Subcutaneous abdominal adipose tissue (tissue), 5 donors: ENCODE results near the gene CNTN5.

Experiments used
- H3K27ac ChIP-seq: one replicate; pipeline ENCODE4 v1.7.0; 2013; ENCODE audit warnings: low read depth, mild to moderate bottlenecking, inconsistent platforms, low read length, moderate library complexity
- H3K27me3 ChIP-seq, 5 donors: one replicate each; pipeline ENCODE4 v1.7.0; 2013; ENCODE audit warnings: low read length in 5 of 5, inconsistent platforms in 1 of 5; ENCODE audit not compliant: control insufficient read depth in 5 of 5, insufficient read depth in 4 of 5
- H3K36me3 ChIP-seq, 5 donors: one replicate each; pipeline ENCODE4 v1.7.0; 2013; ENCODE audit warnings: low read length in 5 of 5; ENCODE audit not compliant: control insufficient read depth in 5 of 5, insufficient read depth in 5 of 5
- H3K4me1 ChIP-seq, 5 donors: one replicate each; pipeline ENCODE4 v1.7.0; 2013; ENCODE audit warnings: low read length in 5 of 5, mild to moderate bottlenecking in 3 of 5, moderate library complexity in 1 of 5; ENCODE audit not compliant: control insufficient read depth in 5 of 5, insufficient read depth in 5 of 5
- H3K4me3 ChIP-seq, 5 donors: one replicate each; pipeline ENCODE4 v1.7.0; 2013; ENCODE audit warnings: low read length in 5 of 5, low read depth in 1 of 5
- H3K9ac ChIP-seq, 5 donors: one replicate each; pipeline ENCODE4 v1.7.0; 2013; ENCODE audit warnings: low read length in 5 of 5, mild to moderate bottlenecking in 4 of 5, moderate library complexity in 3 of 5
- H3K9me3 ChIP-seq, 5 donors: one replicate each; pipeline ENCODE4 v1.7.0; 2013; ENCODE audit warnings: low read length in 5 of 5; ENCODE audit not compliant: control insufficient read depth in 5 of 5
- donor health status: healthy.
- donor health status: healthy.
- donor health status: healthy.
- donor health status: healthy.
- donor health status: healthy.

Gene CNTN5

DNA sequence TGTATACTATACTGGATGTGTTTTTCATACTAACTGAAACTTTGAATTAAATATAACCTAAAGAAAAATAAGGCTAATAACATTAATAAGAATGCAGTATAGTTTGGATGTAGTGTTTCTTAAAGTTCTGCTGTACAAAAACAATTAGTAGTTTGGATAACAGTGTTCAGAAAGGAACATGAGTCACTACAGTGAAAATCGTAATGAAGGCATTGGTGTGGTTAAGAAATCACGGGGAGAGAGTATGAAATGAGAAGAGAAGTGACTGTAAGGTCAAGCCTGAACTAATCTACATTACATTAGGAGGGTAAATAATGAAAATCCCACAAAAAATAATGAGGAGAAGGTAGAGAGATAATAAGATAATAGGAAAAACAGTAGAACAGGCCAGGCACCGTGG lies 939.8 kb downstream of the CNTN5 start:
- Histone ChIP-seq H3K36me3 (no peaks in the 10 kb centered on the region), H3K27me3 (no peaks in the 10 kb centered on the region), H3K9me3 (peaks cover 0 to 3% (median 0%) of the 10 kb centered on the region in 5 donors), H3K4me1 (no peaks in the 10 kb centered on the region), H3K4me3 (no peak overlapping the region), H3K27ac (no peak overlapping the region), H3K9ac (no peak overlapping the region)

DNA sequence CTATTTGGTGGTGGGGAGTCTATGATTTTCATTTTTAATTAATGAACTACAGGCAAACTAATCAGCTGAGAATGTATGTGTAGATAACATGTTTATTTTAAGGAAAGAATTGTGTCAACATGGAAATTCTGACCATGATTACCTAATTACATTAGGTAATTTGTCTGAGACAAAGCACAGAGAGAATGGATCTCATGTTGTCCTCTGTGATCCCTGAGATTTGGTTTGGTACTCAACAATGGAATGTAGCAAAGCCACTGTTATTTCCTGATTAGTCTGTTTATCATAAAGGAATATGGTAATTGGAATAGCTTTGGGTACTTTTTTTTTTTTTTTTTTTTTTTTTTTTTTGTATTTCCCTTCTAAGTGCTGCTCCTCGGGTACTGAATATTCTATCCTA lies 947.6 kb downstream of the CNTN5 start:
- Histone ChIP-seq H3K27me3 (no peaks in the 10 kb centered on the region), H3K27ac (no peak overlapping the region), H3K36me3 (no peaks in the 10 kb centered on the region), H3K4me3 (no peak overlapping the region), H3K4me1 (no peaks in the 10 kb centered on the region), H3K9ac (no peak overlapping the region), H3K9me3 (peaks cover 0 to 2% (median 0%) of the 10 kb centered on the region in 5 donors)

DNA sequence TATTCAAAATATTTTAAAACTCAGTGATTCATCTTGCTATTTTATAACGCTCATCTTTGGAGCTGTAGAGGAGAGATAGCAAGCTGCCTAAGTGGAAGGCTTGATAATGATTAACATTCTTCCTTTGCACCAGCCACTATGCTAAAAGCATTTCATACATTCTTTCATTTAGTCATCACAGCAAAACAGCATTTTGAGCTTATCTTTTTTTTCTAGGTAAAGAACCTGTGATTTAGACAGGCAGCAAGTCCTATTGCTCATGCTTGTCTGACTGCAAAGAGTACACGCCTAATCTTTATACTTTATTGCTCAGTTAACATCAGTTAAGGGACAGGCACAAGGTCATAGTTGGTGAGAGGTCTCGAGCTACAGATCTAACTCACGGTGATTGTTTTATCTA lies 953.2 kb downstream of the CNTN5 start:
- Histone ChIP-seq H3K4me3 (no peak overlapping the region), H3K9me3 (peaks cover 0 to 11% (median 7%) of the 10 kb centered on the region in 5 donors), H3K4me1 (no peaks in the 10 kb centered on the region), H3K27me3 (no peaks in the 10 kb centered on the region), H3K36me3 (no peaks in the 10 kb centered on the region), H3K9ac (no peak overlapping the region), H3K27ac (no peak overlapping the region)

DNA sequence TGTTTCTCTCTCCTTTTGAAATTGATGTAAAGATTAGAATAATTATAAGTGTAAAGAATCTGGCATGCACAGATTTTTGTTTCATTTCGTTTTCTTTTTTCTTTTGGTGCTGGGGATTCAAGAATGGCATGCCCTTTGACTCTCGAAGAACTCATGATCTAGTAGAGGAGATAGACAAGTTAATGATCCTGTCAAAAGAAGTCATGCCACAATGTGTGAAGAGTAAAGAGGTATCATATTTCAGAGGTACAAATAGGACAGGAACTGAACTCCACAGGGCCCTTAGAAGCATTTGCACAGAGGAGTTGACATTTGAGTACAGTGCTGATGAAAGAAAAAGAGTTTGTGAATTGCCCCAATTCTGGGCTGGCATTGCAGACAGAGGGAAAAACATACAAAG lies 958.3 kb downstream of the CNTN5 start:
- Histone ChIP-seq H3K27me3 (no peaks in the 10 kb centered on the region), H3K9me3 (peaks cover 0 to 11% (median 7%) of the 10 kb centered on the region in 5 donors), H3K4me3 (no peak overlapping the region), H3K27ac (no peak overlapping the region), H3K9ac (no peak overlapping the region), H3K36me3 (no peaks in the 10 kb centered on the region), H3K4me1 (no peaks in the 10 kb centered on the region)

DNA sequence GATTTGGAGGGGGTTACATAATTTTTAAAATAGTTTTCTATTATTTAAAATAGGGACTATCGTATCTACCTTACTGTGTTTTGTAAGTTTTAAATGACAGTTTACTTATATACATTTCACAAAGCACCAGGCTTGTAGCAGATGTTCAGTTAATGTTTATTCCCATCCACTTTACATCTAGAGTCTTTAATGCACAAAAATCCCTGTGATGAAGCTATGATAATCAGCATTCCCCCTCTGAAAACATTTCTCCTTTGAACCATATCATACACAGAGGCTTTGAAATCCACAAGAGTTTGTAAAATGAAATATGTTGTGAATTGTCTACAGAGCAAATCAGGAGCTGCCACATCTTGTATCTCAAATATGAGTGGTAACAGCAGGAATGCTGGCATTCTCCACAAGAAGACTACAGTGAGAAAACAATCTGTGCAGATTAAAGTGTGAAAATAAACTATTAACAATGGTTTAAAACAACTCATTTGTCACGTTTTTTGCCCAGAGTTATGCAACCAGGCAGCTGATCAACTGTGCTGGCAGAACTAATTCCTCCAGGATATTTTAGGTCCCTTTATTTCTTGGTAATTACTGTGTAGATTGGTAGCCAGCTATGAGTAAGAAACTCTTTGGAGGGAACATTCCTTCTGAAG lies 967.2 kb downstream of the CNTN5 start:
- no peak overlapping the region for H3K4me3 ChIP-seq
- no peaks in the 10 kb centered on the region for H3K9me3 ChIP-seq
- H3K27me3 ChIP-seq = no peaks in the 10 kb centered on the region
- no peak overlapping the region for H3K27ac ChIP-seq
- H3K36me3 ChIP-seq = no peaks in the 10 kb centered on the region
- H3K4me1 ChIP-seq = peaks cover 0 to 6% (median 0%) of the 10 kb centered on the region in 5 donors
- H3K9ac ChIP-seq = no peak overlapping the region

DNA sequence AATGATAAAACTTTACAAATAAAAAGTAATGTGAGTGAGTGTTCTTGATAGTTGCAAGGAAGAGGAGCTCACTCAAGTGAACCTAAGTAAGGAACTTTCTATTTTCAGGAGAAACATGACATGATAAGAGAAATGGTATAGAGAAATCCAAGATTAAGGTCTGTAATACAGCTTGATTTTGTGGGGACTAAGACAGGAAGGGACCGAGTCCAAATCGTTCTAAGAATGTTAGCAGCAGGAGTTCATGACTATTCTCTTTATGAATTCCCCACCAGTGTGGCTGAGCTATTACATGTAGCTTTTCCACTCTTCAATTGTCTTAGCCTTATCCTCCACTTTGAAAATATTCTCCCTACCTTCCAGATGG lies 967.7 kb downstream of the CNTN5 start:
- Histone ChIP-seq H3K36me3 (no peaks in the 10 kb centered on the region), H3K4me3 (no peak overlapping the region), H3K4me1 (peaks cover 0 to 6% (median 0%) of the 10 kb centered on the region in 5 donors), H3K27me3 (no peaks in the 10 kb centered on the region), H3K9ac (no peak overlapping the region), H3K9me3 (no peaks in the 10 kb centered on the region), H3K27ac (no peak overlapping the region)

DNA sequence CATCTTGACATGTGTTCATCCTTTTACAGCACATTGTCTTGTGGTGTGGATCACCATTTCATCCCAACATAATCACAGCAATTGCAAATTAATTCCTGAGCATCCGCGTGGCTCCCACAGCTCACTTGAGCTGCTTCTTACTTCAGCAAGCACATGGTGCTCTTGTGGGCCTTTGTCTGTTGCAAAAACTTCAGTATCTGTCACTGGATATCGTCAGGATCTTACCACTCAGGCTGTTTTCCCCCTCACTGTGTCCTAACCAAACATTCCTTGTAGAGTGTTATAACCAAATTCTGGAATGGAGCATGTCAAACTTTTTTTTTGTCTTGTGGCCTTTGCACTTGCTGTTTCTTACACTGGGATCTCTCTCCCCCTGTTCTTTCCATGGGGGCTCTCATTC lies 983.2 kb downstream of the CNTN5 start:
- H3K36me3 ChIP-seq = no peaks in the 10 kb centered on the region
- peaks cover 0 to 7% (median 3%) of the 10 kb centered on the region in 5 donors for H3K9me3 ChIP-seq
- no peak overlapping the region for H3K4me3 ChIP-seq
- H3K27ac ChIP-seq = no peak overlapping the region
- no peaks in the 10 kb centered on the region for H3K4me1 ChIP-seq
- H3K27me3 ChIP-seq = no peaks in the 10 kb centered on the region
- H3K9ac ChIP-seq = no peak overlapping the region

DNA sequence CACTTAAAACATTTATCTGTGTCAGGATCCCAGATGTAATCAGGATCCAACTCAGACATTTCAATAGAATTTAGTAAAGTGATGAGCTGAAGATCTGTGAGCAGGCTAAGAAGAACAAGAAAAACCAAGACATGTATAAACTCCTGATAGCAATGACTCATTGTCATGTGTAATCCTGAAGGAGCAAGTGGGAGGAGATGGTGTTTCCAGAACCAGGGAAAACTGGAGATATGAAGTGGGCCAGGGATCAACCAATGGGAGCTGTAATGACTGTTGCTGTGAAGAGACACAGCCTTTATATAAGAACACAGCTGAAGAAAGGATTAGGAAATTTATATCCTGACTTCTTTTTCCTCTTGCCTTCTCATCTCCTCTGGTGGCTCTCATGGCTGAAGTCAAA lies 983.8 kb downstream of the CNTN5 start:
- peaks cover 0 to 7% (median 3%) of the 10 kb centered on the region in 5 donors for H3K9me3 ChIP-seq
- H3K9ac ChIP-seq = no peak overlapping the region
- no peak overlapping the region for H3K4me3 ChIP-seq
- no peaks in the 10 kb centered on the region for H3K36me3 ChIP-seq
- H3K27me3 ChIP-seq = no peaks in the 10 kb centered on the region
- no peak overlapping the region for H3K27ac ChIP-seq
- no peaks in the 10 kb centered on the region for H3K4me1 ChIP-seq

DNA sequence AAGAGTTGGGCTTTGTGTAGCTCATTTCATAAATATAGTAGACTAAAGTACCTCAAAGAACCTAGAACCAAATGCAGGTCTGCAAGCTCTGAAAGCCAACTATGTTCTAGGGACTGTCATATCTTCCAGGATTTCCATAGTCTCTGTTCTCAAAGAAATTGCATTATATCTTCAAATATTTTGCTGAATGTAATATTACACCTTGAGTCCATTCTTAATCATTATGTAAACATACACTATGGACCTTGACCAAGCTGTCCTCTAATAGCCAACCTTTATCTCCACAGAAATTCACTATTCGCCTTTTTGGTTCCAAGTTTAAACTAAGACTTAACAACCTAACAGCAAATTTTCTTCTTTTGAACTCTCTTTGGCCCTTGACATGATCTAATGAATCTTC lies 987.7 kb downstream of the CNTN5 start:
- Histone ChIP-seq H3K4me1 (no peaks in the 10 kb centered on the region), H3K27ac (no peak overlapping the region), H3K36me3 (no peaks in the 10 kb centered on the region), H3K27me3 (no peaks in the 10 kb centered on the region), H3K9me3 (no peaks in the 10 kb centered on the region), H3K9ac (no peak overlapping the region), H3K4me3 (no peak overlapping the region)

DNA sequence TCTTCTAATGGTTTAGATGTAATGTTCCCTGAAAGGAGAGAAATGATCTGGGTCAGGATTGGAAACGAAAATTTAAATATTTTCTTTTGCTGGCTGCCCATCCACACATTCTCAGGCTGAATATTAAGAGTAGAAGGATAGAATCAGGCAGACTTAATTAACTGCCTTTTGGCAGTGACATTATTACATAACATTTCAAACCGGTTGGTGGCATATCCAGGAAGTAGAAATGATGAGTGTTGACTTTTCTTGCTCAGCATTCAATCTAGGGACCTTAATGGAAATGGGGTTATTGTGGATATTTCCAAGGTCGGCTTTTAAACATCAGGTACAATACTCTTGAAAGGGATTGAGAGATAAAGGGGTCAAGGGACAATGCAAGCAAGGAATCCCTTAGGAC lies 989.0 kb downstream of the CNTN5 start:
- no peaks in the 10 kb centered on the region for H3K36me3 ChIP-seq
- no peaks in the 10 kb centered on the region for H3K4me1 ChIP-seq
- no peak overlapping the region for H3K9ac ChIP-seq
- no peak overlapping the region for H3K27ac ChIP-seq
- H3K4me3 ChIP-seq = no peak overlapping the region
- H3K9me3 ChIP-seq = no peaks in the 10 kb centered on the region
- H3K27me3 ChIP-seq = no peaks in the 10 kb centered on the region

DNA sequence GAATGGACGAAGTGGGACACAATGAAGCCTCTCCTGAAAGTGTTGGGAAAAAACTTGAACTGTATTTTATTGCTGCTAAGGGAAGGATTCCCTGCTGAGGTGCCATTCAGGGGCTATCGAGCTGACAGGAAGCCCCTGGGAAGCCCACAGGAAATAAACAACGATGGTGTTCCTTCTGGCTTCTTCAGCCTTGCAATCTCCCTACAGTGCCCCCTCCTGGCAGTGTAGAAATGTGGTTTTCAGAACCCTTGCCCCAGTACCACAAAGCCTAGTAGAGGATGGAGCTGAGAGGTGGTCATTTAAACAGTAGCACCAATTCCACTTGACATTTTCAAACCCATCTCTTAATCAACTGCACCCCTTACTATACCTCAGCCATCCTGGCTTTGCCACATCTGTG lies 989.6 kb downstream of the CNTN5 start:
- no peaks in the 10 kb centered on the region for H3K27me3 ChIP-seq
- no peak overlapping the region for H3K9ac ChIP-seq
- no peaks in the 10 kb centered on the region for H3K36me3 ChIP-seq
- H3K4me3 ChIP-seq = no peak overlapping the region
- no peaks in the 10 kb centered on the region for H3K9me3 ChIP-seq
- H3K27ac ChIP-seq = no peak overlapping the region
- H3K4me1 ChIP-seq = no peaks in the 10 kb centered on the region
